GM19043 (cell line): Measurements from ENCODE around the gene CTSL.
"Not testable (repeated sequence)": the region's sequence is repeated elsewhere in the genome, so short reads cannot be mapped to it uniquely, and the experiment has no call there.

Source experiments
- ATAC-seq: cut with Tn5 transposase; IDR thresholded peaks from one replicate; pipeline ENCODE4 v1.9.1; 2021; ENCODE audit warnings: low read depth; ENCODE audit not compliant: unreplicated experiment

Gene CTSL

DNA sequence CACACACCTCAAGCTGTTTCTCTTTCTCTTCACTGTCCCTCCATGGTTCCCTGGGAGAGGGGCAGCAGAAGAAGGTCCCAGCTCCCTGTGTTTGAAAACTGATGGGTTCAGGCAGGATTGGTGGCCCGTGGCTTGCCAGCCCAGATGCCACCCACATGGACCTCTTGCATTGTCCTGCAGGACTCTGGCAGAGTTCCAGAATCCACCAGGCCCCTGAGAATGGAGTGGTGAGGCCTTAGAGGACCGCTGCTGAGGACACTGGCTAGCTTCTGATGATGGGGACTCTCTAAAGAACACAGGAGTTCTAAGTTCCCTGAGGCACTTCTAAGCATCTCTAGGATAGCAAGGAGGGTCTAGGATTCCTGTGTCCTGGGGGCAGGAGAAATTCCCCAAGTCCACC, 24.8 kb downstream of the CTSL start:
- ATAC-seq = no peak

- no peak for ATAC-seq
These were observed 25.5 kb downstream of the CTSL start for GRCh38 chr9:87751423-87751822.

GRCh38 chr9:87751868-87752267, 25.9 kb downstream of the CTSL start:
- ATAC-seq = no peak

GRCh38 chr9:87753313-87753712, 27.4 kb downstream of the CTSL start:
- ATAC-seq = no peak

DNA sequence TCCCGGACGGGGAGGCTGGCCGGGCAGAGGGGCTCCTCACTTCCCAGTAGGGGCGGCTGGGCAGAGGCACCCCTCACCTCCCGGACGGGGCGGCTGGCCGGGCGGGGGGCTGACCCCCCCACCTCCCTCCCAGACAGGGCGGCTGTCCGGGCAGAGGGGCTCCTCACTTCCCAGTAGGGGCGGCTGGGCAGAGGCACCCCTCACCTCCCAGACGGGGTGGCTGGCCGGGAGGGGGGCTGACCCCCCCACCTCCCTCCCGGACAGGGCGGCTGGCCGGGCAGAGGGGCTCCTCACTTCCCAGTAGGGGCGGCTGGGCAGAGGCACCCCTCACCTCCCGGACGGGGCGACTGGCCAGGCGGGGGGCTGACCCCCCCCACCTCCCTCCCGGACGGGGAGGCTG, 32.4 kb downstream of the CTSL start:
- ATAC-seq = not testable (repeated sequence)

DNA sequence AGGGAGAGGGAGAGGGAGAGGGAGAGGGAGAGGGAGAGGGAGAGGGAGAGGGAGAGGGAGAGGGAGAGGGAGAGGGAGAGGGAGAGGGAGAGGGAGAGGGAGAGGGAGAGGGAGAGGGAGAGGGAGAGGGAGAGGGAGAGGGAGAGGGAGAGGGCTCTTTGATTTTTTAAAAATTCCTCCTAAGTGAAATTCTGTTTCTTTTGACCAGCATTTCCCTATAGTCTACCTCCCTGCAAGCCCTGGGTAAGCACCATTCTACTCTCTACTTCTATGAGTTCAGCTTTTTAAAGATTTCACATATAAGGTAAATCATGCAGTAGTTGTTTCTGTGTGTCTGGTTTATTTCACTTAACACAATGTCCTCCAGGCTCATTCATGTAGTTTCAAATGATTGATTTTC, 34.1 kb downstream of the CTSL start:
- not testable (repeated sequence) for ATAC-seq

DNA sequence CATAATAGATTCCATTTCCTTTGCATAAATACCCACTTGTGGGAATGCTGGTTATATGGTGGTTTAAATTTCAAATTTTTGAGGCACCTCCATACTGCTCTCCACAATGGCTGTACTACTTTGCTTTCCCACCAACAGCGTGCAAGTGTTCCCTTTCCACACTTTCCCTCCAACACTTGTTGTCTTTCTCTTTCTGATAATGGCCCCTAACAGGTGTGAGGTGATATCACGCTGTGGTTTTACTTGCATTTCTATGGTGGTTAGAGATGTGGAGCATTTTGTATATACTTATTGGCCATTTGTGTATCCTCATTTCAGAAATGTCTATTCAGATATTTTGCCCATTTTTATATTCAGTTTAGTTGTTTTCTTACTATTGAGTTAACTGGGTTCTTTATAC, 34.6 kb downstream of the CTSL start:
- no peak for ATAC-seq

GRCh38 chr9:87763286-87763685, 37.4 kb downstream of the CTSL start:
- no peak for ATAC-seq

DNA sequence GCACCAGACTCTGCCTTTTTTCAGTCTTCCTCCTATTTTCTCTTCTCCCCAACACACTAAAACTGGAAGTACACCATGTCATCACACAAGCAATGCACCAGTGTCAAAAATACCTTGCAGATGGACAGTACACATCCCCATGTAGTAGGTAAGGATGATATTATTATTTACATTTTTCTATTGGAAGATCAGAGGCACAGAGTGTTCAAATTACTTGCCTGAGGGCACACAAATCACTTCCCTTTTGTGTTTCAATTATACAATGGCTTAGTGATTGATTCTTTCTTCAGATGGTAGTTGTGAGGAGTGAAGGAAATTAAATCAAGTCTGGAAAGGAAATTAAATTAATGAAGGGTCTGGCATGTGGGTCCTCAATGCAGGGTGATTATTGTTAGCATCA, 39.6 kb downstream of the CTSL start:
- no peak for ATAC-seq

DNA sequence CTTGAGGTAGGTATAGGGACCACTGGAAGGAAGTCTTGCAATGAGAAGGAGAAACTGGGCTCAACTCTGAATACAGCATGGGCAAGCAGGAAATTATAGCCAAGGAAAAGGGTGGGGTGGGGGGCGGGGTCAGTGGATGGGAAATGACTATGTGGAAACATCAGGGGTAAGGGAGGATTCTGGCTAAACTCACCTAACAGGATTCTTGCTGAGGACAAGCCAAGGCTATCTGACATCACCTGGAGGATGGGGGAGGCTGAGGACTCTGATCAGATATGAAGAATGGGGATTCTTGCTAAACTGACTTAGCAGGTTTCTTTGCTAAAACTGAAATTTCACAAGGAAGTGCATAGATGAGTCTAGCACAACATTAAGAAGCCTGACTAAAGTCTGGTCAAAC, 40.8 kb downstream of the CTSL start:
- ATAC-seq = no peak

DNA sequence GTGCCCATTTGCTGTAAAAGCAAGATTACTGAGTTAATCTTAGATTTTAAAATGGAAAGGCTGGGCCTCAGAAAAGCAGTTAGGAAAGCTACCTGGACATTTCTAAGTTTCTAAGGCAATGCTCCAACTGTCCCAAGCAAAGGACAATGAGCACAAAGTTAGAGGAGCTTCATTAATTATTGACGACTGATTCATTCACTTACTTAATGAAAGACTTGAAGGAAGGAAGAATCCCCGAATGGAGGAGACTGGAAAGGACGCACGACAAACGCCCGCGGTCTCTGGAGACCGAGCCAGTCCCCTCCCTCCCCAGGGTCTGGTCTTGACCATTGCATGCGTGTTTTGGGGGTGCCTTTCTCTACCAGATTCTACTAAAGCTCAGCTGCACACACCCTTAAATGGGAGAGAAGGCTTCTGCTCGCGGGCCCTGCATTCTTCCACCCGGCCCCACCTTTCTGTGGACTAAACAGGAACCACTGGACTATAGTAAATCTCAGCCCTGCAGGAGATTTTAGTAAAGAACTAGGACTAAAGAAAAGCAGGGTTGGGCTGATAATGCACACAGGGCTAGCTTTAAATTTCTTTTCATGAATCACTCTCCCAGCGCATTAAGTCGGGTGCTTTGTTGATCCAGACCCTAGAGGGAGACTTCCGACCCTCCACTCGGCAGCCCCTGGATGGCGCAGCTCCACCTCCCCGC, 44.8 kb downstream of the CTSL start:
- ATAC-seq = no peak

DNA sequence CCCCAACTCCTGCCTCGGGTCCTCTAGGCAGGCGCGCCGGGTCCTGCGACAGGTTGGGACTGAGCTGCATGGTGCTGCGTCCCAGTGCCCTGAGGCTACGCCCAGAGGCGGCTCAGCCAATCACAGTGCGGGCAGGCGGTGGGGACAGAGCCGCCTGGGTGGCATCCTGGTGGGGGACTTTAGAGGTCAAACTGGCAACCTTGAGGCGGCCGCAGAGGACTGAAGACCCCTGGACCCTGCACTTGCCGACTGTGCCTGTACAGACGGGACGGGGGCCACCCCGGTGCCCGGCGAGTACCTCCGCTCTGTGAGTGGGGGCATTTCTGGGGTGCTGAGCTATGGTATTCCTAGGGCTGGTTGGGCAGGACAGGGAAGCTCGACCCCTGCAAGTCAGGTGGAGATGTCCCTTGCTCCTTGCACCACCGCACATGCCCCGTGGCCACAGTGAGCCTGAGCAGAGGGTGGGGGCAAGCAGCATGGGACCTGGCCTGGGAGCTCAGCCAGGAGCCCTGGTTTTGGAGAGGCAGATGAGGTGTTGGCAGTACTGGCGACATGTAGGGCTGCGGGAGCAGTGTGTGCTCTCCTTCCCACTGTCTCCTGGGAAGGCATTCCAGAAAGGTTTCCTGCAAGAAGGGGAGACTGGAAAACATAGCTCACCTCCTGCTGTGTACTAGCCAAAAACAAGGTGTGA, 45.5 kb downstream of the CTSL start:
- ATAC-seq = no peak

GRCh38 chr9:87776481-87777379, 50.8 kb downstream of the CTSL start:
- ATAC-seq = no peak

GRCh38 chr9:87778996-87779395, 53.1 kb downstream of the CTSL start:
- ATAC-seq = no peak
